AG04449 (cell line): ENCODE results near the gene CNN2.

Source experiments
- CTCF ChIA-PET: fragments of 350-600 bp; formaldehyde crosslinking; extraction: SDS; loops from one replicate; lab custom pipeline; 2021; ENCODE audit warnings: antibody characterized with exemption; lab: Yijun Ruan, JAX
- POLR2A ChIA-PET: fragments of 400-600, 350-600 bp; formaldehyde crosslinking; extraction: SDS; loops from one replicate; lab custom pipeline; 2020; ENCODE audit warnings: antibody characterized with exemption, inconsistent platforms; lab: Yijun Ruan, JAX
- DNase-seq: peaks from one replicate; pipeline ENCODE4 v3.0.0-alpha.2; 2010; ENCODE audit warnings: low read depth, low spot score
- H3K4me3 ChIP-seq: 2 replicates; pipeline ENCODE4 v1.5.1; 2011; ENCODE audit warnings: low read depth, mild to moderate bottlenecking, control low read depth, low read length
- TF ChIP-seq, protein P1 (sequence below): IDR thresholded peaks from one replicate; pipeline ENCODE4 v1.5.1; 2011; ENCODE audit warnings: mild to moderate bottlenecking, moderate library complexity, low read length, control low read depth, inconsistent platforms; ENCODE audit not compliant: insufficient read depth; ENCODE audit errors: missing control alignments

Gene CNN2

DNA sequence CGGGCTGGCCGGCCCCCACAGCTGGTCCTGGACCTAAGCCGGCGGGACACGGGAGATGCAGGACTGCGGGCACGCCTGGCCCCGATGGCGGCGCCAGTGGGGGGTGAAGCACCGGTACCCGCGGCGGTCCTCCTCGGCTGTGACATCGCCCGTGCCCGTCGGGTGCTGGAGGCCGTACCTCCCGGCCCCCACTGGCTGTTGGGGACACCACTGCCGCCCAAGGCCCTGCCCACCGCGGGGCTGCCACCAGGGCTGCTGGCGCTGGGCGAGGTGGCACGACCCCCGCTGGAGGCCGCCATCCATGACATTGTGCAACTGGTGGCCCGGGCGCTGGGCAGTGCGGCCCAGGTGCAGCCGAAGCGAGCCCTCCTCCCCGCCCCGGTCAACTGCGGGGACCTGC is 23.1 kb upstream of the CNN2 start:
- CTCF ChIA-PET = interaction anchor here (0.9 to 2.0 kb wide), 3 partner anchors 8 to 236 kb away, joined by 4 to 6 read pairs (median 5); no protein-coding TSS in a partner anchor
- POLR2A ChIA-PET = no interaction called here

DNA sequence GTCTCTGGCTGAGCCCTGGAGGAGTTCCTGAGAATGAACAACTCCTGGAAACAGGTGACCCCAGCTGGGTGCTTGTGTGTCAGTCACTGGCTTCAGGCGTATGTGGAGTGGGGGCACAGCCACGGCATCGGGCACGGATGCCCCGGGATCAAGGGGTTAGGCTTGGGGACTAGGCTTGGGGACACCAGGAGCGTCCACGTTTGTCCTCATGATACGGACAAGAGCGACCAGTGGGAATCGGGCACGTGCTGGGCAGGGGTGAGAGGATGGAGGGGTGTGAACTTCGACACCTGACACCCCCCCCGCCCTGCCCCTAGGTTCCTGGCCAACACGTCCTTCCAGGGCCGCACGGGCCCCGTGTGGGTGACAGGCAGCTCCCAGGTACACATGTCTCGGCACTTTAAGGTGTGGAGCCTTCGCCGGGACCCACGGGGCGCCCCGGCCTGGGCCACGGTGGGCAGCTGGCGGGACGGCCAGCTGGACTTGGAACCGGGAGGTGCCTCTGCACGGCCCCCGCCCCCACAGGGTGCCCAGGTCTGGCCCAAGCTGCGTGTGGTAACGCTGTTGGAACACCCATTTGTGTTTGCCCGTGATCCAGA is 22.1 kb upstream of the CNN2 start:
- POLR2A ChIA-PET = interaction anchor here (0.6 to 0.7 kb wide), 2 partner anchors 14 to 198 kb away, joined by 3 read pairs; no protein-coding TSS in a partner anchor
- CTCF ChIA-PET = interaction anchor here (1.1 to 2.3 kb wide), 6 partner anchors 9 to 239 kb away, joined by 3 to 10 read pairs (median 6); no protein-coding TSS in a partner anchor
- TF ChIP-seq, protein P1, sequence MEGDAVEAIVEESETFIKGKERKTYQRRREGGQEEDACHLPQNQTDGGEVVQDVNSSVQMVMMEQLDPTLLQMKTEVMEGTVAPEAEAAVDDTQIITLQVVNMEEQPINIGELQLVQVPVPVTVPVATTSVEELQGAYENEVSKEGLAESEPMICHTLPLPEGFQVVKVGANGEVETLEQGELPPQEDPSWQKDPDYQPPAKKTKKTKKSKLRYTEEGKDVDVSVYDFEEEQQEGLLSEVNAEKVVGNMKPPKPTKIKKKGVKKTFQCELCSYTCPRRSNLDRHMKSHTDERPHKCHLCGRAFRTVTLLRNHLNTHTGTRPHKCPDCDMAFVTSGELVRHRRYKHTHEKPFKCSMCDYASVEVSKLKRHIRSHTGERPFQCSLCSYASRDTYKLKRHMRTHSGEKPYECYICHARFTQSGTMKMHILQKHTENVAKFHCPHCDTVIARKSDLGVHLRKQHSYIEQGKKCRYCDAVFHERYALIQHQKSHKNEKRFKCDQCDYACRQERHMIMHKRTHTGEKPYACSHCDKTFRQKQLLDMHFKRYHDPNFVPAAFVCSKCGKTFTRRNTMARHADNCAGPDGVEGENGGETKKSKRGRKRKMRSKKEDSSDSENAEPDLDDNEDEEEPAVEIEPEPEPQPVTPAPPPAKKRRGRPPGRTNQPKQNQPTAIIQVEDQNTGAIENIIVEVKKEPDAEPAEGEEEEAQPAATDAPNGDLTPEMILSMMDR = no peak
- H3K4me3 ChIP-seq = no peak overlapping the region
- DNase-seq = no peak

More for the DNA sequence above, 23.1 kb upstream of the CNN2 start:
- DNase-seq = no peak
- TF ChIP-seq, protein P1 = no peak
- no peak overlapping the region for H3K4me3 ChIP-seq

DNA sequence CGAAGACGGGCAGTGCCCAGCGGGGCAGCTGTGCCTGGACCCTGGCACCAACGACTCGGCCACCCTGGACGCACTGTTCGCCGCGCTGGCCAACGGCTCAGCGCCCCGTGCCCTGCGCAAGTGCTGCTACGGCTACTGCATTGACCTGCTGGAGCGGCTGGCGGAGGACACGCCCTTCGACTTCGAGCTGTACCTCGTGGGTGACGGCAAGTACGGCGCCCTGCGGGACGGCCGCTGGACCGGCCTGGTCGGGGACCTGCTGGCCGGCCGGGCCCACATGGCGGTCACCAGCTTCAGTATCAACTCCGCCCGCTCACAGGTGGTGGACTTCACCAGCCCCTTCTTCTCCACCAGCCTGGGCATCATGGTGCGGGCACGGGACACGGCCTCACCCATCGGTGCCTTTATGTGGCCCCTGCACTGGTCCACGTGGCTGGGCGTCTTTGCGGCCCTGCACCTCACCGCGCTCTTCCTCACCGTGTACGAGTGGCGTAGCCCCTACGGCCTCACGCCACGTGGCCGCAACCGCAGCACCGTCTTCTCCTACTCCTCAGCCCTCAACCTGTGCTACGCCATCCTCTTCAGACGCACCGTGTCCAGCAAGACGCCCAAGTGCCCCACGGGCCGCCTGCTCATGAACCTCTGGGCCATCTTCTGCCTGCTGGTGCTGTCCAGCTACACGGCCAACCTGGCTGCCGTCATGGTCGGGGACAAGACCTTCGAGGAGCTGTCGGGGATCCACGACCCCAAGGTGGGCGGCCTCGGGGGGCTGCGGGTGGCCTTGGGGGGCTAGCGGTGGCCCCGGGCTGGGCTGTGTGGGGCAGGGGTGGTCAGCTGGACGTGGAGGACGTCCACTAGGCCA is 21.4 kb upstream of the CNN2 start:
- CTCF ChIA-PET = interaction anchor here (1.1 to 2.3 kb wide), 6 partner anchors 10 to 239 kb away, joined by 3 to 10 read pairs (median 5); no protein-coding TSS in a partner anchor
- no peak for DNase-seq
- TF ChIP-seq, protein P1 = no peak
- no peak overlapping the region for H3K4me3 ChIP-seq
- POLR2A ChIA-PET = interaction anchor here (0.7 kb wide), 1 partner anchor 14 kb away, joined by 3 read pairs; no protein-coding TSS in a partner anchor

DNA sequence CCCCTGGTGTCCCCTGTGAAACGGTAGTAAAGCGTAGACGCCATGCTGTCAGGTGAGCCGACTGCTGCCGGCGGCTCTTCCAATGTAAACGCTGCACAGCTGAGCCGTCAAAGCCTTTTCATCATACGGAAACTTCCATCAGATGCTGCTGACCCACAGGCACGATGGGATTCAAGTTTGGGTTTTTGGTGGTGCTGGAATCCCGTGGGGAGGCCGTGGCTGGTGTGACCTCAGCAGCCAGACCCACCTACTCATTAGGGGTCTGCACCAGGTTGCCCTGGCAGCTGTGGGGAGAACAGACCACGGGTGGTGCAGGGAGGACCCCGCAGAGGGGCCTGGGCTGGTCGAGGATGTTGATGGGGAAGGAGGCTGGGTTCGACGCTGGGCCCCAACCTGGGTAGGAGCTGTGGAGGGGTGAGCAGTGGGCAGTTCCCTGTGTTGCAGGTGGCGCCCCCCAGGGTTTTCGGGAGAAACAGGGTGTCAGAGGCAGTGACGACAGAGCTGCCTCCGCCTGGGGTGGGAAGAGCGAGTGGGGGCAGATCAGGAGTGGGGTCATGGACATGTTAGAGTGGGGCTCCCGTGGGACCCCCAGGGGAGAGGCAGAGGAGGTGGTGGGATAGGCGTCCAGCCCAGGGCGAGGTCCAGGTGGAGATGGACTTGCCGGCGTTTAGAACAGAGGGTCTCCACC is 19.6 kb upstream of the CNN2 start:
- H3K4me3 ChIP-seq = no peak overlapping the region
- ChIA-PET POLR2A (no interaction called here), CTCF (interaction anchor here (1.0 to 2.3 kb wide), 3 partner anchors 8 to 82 kb away, joined by 3 to 8 read pairs (median 5); no protein-coding TSS in a partner anchor)
- TF ChIP-seq, protein P1 = no peak
- DNase-seq = no peak

DNA sequence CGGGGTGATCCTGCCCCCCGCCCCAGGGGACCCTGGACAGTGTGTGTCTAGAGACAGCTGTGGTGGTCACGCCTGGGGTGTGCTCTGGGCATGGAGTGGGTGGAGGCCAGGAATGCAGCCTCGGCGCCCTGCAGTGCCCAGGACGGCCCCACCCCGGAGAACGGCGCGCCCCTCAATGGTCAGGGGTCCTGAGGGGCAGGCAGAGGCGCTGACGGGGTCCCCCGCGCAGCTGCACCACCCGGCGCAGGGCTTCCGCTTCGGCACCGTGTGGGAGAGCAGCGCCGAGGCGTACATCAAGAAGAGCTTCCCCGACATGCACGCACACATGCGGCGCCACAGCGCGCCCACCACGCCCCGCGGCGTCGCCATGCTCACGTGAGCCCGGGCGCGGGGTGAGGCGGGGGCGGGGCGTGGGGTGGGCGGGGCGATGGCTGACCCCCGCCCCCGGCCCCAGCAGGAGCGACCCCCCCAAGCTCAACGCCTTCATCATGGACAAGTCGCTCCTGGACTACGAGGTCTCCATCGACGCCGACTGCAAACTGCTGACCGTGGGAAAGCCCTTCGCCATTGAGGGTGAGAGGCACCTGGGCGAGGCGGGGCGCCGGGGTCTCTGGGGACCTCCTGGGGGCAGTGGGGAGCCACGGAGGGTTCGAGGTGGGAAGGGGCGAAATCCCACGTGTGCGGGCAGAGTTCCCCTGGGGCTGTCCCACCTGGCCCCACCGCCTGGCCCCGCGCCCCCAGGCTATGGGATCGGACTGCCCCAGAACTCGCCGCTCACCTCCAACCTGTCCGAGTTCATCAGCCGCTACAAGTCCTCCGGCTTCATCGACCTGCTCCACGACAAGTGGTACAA is 18.8 kb upstream of the CNN2 start:
- TF ChIP-seq, protein P1 = no peak
- ChIA-PET POLR2A (no interaction called here), CTCF (interaction anchor here (1.0 to 1.2 kb wide), 2 partner anchors 9 to 83 kb away, joined by 3 to 5 read pairs; no protein-coding TSS in a partner anchor)

More for the DNA sequence above, 18.8 kb upstream of the CNN2 start:
- no peak overlapping the region for H3K4me3 ChIP-seq
- DNase-seq = no peak
